ENCODE data around the gene PPP1R14B.
A peak's percentile ranks its signal among the peaks of the same experiment; 100 is the strongest.

Gene PPP1R14B, protein sequence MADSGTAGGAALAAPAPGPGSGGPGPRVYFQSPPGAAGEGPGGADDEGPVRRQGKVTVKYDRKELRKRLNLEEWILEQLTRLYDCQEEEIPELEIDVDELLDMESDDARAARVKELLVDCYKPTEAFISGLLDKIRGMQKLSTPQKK

DNA sequence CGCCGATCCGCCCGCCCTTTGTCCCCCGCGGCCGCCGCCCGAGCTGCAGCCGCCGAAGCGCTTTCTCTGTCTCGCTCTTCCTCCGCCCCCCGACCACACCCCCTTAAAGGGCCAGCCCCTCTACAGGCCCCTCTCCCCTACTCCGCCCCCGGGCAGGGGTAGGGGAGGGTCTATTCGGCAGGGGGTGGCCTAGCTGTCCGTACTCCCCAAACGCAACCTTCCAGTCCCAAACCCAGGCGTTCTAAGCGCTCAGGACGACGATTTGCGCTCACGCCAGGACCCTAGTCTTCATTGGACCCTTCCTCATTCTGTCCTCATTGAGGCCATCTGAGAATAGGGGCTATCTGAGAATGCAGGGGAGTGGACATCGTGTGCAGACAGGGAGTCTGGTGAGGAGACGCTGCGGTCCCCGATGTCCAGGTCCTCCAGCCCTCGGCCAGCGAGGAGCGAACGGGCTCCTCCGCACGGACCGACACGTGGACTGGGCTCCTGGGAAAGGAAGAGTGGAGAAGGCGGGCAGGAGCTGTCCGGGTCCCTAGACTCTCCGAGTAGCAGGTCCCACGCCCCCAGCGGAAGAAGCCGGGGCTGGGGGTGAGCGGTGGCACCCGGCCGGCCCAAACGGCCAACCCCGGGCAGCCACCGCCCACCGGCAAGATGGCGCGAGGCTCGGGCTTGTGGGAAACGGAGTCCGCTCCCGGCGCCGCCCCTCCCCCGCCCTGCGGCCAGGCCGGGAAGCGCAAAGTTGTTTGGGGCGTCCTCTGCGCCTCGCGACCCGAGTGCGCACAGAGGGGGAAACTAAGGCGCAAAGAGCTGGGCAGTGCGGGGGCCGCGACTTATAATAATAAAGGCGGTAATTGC lies at the start of gene PPP1R14B:
PPP1R14B (minus strand) TSS at position 73 of the 858 bp plus-strand sequence. CDS start 270 bp downstream, outside the sequence.
- DNase-seq (ENCODE audit: low spot score): peak; percentile 76

GRCh38 chr11:64296236-64296635 lies 49.5 kb upstream of the PPP1R14B start:
- no peak for DNase-seq (ENCODE audit: low spot score)

- no peak for DNase-seq (ENCODE audit: low spot score)
These were observed 49.0 kb upstream of the PPP1R14B start for GRCh38 chr11:64295760-64296159.

DNA sequence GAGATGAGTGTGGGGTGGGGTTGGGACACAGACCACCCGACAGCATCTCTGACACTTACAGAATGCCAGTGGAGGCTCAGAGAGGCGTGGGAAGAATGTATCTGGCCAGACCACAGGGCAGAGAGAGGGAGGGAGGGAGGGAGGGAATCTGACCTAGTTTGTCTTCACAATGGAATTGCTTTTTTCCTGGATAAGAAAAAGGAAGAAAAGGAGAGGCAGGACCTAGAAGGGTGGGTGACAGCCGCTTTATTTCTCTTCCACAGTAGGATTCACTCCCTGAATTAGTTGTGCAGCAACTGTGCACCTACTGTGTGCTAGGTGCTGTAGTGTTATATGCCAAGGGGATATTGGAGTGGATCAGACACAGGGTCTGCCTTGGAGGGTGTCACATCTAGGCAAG lies 48.0 kb upstream of the PPP1R14B start:
- no peak for DNase-seq (ENCODE audit: low spot score)

- DNase-seq (ENCODE audit: low spot score): no peak
These were observed 45.9 kb upstream of the PPP1R14B start for GRCh38 chr11:64292460-64293254.

DNA sequence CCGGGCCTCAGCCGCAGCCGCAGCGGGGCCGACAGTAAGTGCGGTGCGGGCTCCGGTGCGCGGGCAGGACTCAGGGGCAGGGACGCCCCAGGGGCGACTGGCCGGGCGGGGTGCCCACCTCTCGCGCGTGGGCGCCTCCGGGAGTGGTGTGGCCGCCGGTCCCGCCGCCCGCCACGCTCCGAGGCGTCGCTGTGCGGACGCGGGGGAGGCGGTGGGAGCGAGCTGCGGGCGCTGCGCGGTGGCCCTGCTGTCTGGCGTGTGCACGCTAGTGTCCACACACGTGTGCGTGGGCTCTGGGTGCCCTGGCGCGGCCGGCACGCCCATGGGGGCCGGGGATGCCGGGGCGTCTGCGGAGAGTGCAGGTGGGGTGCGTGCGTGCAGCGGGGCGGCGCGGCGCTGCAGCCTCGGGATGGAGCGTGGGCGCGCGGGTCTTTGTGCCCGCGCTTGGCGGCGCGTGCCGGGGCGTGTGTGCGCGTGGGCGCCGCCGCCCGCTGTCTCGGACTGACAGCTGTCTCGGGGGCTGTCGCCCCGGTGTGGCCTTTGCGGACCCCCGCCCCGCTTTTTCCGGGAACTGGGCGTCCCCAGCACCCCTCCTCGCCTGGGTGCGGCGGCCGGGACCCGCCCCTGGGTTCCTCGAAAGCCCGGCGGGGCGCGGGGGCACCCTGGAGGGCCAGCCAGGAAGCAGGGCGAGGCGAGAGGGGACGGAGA lies 45.2 kb upstream of the PPP1R14B start:
- no peak for DNase-seq (ENCODE audit: low spot score)

GRCh38 chr11:64291262-64291751 lies 44.6 kb upstream of the PPP1R14B start, which contains the start of gene KCNK4:
KCNK4 (plus strand) TSS chr11:64291302; CDS start chr11:64293019, 1,717 bp downstream.
- DNase-seq (ENCODE audit: low spot score): no peak

- DNase-seq (ENCODE audit: low spot score): no peak
These were observed 43.9 kb upstream of the PPP1R14B start for GRCh38 chr11:64290352-64291261.

- no peak for DNase-seq (ENCODE audit: low spot score)
These were observed 42.3 kb upstream of the PPP1R14B start for GRCh38 chr11:64289002-64289564.

DNA sequence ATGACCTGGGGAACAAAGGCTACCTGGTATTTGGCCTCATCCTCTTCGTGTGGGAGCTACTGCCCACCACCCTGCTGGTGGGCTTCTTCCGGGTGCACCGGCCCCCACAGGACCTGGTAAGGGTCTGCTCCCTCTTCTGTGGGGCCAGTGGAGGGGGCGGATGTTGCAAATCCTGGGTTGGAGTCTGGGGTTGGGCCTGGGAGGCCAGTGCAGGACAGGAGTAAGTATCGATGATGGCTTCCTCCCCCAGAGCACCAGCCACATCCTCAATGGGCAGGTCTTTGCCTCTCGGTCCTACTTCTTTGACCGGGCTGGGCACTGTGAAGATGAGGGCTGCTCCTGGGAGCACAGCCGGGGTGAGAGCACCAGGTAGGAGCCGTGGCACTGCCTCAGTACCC lies 41.6 kb upstream of the PPP1R14B start:
- DNase-seq (ENCODE audit: low spot score): no peak

GRCh38 chr11:64287676-64288352 lies 41.1 kb upstream of the PPP1R14B start:
- DNase-seq (ENCODE audit: low spot score): no peak

- no peak for DNase-seq (ENCODE audit: low spot score)
These were observed 40.0 kb upstream of the PPP1R14B start for GRCh38 chr11:64286801-64287159.

DNA sequence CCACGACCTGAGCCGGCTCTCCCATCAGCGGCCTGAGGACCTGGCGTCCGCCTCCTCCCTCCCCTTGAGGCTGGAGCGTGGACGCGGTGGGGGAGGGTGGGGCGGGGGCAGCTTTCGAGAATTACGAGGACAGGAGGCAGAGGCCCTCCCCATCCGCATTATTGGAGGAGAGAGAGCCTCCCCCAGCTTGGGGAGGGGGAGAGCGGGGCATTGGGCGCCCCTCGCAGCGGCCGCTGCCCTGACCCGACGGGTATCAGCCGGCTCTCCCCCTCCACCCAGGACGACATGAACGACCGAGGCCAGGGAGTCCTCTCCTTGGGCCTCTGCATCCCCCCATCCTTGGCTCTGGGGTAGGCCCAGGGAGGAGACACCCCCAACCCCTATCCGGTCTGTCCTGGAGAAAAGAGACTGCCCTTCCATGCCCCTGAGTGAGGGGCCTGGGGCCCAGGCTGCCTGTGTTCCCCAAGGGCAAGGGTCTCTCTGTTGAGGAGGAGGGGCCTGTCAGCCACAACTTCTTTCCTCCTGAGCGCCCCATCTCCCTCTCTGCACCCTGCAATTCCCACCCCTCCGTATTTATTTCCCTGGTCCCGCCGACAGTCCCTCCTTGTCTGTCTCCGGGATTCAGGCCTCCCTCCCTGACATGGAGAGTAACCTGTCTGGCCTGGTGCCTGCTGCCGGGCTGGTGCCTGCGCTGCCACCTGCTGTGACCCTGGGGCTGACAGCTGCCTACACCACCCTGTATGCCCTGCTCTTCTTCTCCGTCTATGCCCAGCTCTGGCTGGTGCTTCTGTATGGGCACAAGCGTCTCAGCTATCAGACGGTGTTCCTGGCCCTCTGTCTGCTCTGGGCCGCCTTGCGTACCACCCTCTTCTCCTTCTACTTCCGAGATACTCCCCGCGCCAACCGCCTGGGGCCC lies 39.4 kb upstream of the PPP1R14B start:
- no peak for DNase-seq (ENCODE audit: low spot score)

DNA sequence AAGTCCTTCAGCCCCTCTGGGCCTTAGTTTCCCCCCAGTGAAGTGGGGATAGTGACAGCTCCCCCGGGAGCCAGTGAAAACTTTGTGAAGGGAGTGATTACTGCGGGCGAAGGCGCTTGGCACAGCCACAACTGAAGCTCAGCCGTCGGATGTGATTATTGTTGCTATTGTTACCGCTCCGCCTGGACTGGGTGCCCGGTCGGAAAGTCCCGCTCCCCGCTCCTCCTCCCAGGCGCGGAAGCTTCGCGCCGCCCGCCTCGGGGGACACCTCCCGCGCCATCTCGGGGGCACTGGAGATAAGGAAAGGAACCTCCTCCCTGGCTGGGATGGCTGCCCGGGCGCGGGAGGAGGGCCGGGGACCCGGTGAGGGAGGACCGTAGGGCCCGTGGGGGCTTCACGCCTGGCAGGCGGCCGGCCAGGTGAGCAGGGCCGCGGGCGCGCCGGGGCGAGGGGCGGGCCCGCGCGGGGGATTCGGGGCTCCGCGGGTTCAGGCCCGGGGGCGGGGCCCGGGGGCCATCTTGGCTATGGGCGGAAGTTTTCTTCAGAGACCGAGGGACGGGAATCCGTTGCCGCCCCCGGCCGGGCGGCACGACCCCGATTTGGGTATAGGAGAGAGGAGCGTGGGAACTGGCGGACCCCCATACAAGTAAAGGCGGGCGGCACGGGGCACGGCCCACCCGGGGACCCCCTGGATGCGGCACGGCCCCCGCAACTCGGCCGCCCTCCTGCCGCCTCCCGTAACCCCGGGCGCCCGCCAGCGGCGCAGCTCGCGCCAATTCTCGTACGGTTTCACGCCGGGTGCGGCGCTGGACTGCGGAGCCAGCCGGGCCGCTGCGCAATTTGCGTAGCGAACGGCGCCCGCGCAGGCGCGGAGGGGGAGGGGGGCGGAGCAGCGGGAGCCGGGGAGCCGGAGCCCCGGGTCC lies 38.5 kb upstream of the PPP1R14B start, which contains the start of gene GPR137:
GPR137 (plus strand) TSS at position 887 of the 923 bp plus-strand sequence. CDS start 677 bp downstream, outside the sequence.
- peak; percentile 71 for DNase-seq (ENCODE audit: low spot score)

DNA sequence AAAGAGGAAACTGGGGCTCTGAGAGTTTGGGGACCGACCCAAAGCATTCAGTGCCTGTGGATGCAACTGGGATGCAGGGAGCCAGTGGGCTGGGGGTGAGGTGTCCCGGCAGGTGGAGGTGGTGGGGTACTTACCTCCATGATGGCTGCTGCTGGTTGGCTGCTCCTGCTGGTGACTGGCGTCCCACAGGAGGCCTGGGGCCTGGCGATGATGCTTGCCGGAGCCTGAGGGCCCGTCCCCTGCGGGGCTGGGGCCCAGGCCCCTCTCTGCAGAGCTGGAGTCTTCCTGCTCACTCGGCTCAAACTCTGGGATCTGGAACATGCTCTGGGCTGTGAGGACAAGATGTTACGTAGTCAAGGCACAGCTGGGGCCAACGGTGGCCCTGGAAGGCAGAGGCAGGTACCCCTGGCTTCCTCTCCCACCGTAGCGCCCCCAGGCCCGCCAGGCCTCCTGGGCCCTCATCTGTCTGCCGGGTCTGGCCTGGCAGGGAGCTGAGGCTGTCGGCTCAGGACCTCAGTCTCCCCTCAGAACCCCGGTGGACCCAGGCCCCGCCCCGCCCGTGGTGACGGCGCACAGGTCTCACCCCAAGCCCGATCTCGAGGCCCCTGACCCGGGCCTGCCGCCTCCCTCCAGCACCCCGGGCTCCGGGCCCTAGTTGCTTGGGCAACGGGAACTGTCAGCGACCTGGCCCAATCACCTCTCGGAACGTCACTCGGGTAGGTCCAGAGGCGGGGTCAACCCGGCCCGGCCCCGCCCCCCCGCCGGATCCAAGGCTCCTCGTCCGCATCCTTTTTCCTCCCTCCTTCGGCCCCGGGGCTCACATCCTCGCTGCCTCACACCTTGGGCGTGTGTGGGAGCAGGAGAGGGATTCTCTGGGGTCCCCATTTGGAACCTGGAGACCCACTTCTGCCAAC lies 37.6 kb upstream of the PPP1R14B start, which contains the start of gene BAD:
BAD (minus strand) TSS at position 618 of the 914 bp plus-strand sequence; CDS start at position 321, 297 bp downstream.
- peak; percentile 97 for DNase-seq (ENCODE audit: low spot score)

DNA sequence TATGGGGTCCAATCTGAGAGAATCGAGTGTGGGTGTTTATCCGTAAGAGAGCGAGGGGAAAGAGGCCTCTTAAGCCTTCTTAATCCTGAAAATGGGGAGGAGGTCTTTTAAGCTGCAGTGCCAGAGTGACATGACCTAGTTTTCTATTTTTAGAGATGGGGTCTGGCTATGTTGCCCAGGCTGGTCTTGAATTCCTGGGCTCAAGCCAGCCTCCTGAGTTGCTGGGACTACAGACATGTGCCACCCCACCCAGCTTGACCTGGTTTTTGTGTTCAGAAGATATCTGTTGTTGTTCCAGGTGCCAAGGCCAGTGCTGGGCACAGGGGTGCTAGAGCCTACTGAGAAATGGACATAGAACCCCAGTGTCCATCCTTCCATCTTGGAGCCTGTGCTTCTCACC lies 36.3 kb upstream of the PPP1R14B start:
- no peak for DNase-seq (ENCODE audit: low spot score)

Data from COLO829 (cell line).